NCI-H2029 (cell line): ENCODE results near the gene TAF6.

Experiments used
- DNase-seq: peaks from one replicate; lab custom pipeline; 2025; lab: John Stamatoyannopoulos, UW

The TAF6 gene

DNA sequence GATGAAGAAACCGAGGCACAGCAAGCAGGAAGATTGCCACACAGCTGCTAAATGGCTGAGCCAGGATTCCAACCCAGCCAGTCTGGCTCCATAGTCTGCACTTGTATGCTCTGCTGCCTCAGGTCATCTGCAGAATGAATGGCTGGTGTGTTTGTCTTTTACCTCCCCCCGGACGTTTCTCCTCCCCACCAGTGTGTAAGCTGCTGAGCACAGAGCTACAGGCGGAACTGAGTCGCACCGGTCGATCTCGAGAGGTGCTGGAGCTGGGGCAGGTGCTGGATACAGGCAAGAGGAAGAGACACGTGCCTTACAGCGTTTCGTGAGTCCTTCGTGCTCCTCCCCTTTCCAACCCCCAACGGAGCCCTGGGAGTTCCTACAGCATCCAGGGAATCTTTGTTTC lies 2.9 kb upstream of the TAF6 start:
- DNase-seq = peak; percentile 98

DNA sequence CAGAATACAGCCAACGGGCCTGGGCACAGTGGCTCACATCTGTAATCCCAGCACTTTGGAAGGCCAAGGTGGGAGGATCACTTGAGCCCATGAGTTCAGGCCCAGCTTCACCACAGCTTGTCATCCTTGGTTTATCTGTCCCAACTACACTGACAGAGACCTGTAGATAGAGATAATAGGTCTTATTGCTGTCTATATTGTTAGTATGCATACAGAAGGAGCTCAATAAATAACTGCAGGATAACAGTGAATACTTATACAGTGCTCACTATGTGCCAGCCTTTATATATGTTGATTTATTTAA lies 1.5 kb upstream of the TAF6 start:
- no peak for DNase-seq

DNA sequence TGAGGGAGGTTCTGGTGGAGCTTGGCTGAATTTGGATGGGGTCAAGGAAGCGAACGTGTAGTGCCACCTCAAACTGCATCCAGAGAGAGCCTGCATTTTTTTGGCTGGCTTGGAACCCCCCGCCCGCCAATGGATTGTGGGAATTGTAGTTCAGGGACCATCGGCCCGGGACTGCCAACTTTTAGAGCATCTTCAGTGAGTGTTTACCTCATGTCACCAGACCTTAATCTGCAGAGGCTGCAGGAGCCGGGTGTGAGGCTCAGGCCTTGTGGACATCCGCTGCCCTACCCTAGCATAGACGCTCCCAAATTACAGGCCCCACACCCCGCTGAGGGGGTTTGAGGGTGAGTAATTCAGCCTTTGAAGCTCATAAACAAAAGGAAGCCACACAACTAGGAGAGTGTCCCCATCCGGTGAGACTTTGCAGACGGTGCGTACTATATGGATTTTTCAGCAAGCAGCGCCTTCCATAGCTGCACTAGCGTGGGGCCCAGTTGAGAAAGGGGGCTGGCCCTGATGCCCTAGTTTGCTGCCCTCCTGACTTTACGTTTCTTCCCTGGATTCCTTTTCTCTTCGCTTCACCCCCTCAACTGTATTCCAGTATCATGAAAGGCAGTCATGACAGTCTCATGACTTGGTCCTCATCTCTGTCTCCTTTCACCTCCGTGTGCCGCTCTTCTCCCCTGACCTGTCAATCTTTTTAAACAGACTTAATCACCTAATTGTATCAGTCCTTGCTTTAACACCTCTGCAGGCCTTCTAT lies 993 bp upstream of the TAF6 start:
- peak; percentile 23 for DNase-seq

DNA sequence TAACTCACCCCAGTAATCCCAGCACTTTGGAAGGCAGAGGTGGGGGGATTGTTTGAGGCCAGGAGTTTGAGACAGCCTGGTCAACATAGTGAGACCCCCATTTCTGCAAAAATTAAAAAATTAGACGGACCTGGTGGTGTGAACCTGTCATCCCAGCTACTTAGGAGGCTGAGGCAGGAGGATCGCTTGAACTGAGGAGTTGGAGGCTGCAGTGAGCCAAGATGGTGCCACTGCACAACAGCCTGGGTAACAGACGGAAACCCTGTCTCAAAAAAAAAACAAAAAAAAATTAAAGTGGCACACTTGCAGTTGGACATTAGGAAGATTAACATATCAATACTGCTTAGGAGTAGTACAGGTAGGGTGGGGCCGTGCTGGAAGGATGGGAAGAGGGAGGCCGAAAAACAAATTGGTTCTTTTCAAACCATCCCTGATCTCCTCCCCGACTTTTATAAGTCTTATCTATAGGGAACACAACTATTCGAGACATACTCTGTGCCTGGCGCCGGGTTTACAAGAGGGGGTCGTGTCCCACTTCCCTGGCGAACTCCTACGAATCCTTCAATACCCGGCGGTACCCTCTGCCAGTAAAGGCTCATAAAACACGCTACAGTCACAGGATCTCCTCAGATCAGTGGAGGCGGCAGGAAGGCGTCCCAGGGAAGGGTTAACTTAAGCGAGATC lies 628 bp downstream of the TAF6 start:
- DNase-seq = no peak

DNA sequence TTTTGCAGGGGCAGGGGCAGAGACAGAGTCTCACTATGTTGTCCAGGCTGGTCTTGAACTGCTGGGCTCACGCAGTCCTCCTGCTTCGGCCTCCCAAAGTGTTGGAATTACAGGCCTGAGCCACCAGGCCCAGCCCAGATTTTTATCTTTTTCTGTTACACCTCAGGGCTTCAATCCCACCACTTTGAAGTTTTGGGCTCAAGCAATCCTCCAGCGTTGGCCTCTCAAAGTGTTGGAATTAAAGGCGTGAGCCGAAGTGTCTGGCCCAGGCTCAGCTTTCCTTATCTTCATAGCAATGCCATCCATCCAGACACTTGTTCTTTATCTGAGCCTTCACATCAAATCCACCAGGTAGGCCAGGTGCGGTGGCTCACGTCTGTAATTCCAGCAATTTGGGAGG lies 4.1 kb downstream of the TAF6 start:
- no peak for DNase-seq

DNA sequence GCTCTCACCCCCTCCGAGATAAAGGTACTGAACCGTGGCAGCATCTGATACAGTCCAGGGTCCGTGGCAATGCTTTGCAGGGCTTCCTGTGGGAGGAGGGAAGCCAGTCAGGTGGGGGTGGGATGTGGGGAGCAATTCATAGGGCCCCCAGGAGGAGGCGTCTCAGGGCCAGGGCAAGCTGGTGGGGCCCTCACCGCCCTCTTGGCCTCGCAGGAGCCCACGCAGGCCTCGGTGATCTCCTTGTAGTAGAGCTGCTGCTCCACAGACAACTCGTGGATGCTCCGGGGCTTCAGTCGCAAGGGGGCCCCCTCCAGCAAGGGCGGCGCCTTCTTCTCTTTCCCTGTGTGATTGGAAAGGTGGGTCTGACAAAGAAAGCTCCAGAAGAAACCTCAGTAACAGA lies 7.2 kb downstream of the TAF6 start:
- DNase-seq = no peak

DNA sequence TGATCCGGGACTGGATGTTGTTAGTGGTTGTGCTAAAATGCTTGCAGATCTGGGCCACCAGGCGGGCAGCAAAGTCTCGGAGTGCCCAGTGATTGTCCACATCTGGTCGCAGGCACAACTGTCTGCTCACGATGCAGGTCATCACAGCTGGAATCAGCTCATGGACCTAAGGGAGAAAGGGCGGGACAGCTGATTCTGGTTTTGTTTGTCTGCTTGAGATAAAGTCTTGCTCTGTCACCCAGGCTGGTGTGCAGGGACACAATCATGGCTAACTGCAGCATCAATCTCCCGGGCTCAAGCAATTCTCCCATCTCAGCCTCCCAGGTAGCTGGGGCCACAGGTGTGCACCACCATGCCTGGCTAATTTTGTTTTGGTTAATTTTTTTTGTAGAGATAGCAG lies 8.0 kb downstream of the TAF6 start:
- DNase-seq = no peak

DNA sequence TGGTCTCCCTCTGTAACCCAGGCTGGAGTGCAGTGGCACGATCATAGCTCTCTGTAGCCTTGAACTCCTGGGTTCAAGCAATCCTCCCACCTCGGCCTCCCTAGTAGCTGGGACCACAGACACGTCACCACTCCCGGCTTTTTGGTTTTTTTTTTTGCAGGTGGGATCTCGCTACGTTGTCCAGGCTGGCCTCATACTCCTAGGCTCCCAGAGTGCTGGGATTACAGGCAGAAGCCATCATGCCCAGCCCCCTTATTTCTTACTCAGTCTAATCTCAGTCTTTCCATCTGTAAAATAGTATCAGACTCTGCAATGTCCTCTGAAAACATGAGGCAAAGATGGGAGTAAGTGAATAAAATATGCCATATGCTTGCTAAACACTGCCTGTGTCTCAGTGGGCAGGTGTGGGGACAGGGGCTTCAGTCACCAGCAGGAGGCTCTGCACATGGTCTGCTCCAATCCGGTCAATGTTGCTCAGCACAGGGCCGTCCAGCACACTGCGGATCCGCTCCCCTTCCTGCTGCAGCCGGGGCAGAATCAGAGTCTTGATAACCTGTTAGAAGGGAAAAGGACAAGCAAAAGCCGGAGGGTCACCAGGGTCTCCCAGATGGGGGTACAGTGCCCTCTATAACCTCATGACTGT lies 9.5 kb downstream of the TAF6 start:
- no peak for DNase-seq

DNA sequence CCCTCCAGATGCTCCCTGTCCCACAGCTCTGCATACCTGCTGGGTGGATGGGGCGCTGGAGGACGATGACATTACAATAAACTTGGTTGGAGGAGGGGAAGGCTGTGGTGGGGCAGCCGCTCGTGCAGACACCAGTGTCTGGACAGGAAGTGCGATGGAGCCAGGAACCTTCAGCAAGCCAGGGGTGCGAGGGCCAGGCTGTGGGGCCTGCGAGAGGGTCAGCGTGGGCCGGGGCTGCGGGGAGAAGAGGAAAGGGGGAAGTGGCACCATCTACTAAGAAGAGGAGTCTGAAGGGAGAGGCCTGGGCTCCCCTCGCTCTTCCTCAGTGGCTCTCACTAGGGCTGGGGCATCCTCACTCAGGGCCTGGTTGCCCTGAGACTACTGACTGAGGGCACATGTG lies 11.3 kb downstream of the TAF6 start:
- DNase-seq = no peak

DNA sequence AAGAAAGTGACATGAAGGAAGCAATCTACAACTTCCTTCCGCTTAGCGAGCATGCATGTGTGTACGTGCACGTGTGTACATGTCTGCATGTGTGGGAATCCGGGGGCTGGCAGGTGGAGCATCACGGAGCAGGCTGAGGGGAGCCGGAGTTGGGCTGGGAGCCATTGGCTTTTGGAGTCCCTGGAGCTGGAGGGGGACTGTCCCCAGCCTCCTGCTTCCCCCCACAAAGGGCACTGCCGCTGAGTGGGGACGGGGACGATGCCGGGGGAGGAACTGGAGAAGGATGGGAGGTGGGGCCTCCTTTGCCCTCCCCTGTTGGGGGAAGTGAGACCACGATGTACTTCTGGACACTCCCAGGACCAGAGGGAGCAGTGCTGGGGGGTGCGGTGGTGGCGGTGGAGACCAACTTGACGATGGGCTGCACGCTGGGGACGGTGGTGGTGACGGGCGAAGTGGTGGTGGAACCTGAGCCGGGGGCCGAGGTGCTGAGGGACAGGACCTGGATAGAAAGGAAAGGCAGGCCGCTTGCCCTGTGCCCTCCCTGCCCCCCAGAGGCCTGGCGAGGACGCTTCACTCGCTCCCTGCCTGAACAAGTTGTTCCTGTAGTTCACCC lies 11.9 kb downstream of the TAF6 start:
- DNase-seq = no peak

DNA sequence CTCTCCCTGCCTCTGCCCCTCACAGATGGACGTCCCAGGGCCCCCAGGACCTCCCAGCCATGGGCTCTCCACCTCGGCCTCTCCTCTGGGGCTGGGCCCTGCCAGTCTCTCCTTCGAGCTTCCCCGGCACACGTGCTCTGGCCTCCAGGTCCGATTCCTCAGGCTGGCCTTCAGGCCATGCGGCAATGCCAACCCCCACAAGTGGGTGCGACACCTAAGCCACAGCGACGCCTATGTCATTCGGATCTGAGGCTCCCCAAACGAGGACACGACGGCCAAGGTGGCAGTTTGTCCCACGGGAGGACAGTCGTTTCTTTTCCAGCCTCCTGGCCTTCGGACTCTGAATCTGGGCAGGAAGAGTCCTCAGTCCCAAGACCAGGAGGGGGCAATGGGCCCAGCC lies 12.5 kb downstream of the TAF6 start:
- no peak for DNase-seq

DNA sequence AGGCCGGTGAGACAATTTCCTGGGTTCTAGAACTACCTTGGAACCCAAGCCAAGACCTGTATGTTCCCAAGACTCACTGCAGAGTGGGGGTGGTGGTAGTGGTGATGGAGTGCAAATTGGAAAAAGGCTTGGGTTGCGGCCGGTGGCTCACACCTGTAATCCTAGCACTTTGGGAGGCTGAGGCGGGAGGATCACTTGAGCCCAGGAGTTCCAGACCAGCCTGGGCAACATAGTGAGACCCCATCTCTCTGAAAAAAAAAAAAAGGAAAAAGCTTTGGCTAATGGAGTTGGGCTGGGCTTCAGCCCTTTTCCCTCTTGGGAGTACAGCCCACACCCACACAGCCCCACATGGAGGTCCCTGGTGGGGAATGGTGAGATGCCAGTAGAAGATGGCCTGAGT lies 13.6 kb downstream of the TAF6 start:
- no peak for DNase-seq

DNA sequence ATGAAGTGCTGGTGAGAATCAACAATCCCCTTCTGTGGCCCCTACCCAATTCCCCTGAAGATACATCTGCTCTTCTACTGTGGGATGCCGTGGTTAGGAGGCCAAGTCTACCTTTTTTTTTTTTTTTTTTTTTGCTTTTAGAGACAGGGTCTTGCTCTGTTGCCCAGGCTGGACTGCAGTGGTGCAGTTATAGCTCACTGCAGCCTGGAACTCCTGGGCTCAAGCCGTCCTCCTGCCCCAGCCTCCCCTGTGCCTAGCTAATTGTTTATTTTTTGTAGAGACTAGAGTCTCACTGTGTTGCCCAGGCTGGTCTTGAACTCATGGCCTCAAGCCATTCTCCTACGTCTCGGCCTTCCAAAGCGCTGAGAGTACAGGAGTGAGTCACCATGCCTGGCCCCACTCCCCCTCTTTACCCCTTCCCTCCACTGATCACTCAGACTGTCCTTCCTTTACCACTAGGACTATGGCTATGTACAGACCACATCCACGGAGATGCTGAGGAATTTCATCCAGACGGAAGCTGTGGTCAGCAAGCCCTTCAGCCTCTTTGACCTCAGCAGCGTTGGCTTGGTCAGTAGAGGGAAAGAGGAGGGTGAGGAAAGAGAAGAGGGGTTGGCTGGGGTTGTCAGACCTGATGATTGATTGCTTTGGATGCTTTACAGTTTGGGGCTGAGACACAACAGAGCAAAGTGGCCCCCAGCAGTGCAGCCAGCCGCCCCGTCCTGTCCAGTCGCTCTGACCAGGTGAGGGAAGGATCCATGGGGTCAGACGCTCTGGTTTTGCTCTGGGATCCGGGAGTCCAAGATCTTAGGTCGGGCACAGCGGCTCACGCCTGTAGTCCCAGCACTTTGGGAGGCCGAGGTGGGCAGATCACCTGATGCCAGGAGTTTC lies 16.0 kb downstream of the TAF6 start:
- no peak for DNase-seq

DNA sequence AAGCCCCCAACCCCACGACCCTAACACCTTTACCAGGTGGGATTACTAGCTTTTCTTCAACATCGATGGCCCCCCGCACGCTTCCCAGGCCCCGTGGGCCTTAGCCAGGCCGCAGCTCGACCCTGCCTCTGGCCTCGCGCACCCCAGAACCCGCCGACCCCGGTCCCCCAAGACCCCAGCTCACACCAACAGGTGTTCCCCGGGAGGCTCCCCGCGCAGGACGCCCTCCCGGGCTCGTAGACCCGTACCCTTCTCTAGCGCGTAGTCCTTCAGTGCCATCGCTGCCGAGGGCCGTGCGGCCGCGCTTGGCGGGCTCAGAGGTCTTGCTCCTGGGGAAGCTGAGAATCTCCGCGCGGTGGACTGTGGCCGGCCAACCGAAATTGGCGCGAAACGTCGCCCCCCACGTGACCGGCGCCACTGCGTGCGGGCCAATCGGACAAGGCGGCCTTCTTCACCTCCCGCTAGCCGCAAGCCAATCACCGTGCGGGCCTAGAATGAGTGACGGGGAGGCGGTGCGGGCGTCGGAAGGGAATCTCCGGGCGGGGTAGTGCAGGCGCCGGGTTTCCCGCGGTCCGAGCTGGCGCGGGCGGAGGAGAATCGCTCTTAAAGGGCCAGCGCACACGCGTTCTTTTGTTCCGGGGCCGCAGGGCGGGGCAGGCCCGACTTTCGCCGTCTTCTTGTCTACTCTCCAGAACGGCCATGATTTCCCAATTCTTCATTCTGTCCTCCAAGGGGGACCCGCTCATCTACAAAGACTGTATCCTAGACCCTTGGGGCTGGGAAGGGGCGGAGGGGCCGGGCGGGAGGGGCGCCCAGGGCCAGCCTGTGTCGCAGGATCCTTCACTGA lies 17.9 kb downstream of the TAF6 start, which contains the start of the genes AP4M1 and MCM7:
Gene AP4M1, plus strand, starts transcription at position 628 of the 847 bp plus-strand sequence. Its CDS starts 72 bp downstream, at position 700.
Gene MCM7, minus strand, starts transcription at position 382 of the 847 bp plus-strand sequence. Its CDS starts 103 bp downstream, at position 279.
- DNase-seq = peak; percentile 98

DNA sequence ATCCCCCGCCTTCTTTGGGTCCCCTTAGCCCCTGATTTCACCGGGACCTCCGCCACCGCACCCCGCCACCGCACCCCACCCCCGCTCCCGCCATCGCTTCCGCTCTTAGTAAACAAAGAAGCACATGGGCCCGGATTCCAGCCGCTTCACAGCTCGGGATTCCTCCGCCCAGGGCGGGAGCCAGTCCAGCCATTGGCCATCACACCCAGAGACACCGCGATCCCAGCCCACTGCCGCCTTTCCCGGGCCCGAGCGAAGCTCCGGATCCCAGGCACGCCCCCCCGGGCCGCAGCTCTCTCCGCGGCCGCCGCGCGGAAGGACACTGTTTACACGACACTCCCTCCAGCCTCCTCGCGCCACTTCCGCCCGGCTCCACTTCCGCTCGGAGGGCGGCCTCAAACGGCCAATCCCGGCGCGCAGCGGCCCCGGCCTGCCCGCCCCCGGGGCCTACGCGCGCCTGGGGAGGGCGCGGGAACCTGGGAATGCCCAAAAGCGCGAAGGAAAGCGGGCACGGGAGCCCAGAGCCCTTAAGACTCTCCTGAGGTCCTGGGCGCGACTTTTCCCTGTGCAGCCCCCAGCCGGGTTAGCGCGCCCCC lies 18.6 kb downstream of the TAF6 start:
- DNase-seq = peak; percentile 99

DNA sequence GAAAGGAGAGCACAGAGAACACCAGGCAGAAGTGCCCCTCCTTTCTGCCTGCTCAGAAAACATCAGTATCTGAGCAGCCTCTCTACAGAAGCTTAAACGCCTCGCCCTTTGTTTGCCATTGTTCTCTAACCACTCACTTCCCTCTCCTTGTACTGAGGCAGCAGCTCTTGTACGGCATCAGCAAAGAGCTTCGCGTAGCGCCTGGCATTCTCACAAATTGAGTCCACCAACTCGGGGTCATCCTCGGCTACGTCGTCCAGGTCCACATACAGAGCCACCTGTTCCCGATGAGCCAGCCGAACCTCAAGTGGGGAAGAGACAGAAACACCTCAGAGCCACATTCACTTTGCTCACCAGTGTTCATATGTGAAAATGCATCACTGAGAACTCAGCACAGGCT lies 19.7 kb downstream of the TAF6 start:
- DNase-seq = no peak

DNA sequence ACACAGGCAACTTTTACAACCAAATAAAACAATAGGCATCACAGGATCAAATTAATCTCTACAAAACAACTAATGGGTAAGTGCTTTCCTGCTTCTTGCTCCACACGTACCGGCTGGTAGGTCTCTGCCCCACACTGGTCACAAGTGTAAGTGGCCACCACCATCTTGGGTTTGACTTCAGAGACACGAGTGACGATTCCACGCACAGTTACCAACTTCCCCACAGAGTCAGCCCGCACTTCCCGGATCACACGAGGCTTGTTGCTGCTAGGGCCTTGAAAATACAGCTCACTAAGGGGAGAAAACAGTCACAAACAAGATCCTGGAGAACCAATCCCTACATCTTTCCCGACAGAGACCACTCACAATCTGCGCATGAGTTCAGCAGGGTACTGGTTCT lies 20.2 kb downstream of the TAF6 start:
- DNase-seq = no peak

DNA sequence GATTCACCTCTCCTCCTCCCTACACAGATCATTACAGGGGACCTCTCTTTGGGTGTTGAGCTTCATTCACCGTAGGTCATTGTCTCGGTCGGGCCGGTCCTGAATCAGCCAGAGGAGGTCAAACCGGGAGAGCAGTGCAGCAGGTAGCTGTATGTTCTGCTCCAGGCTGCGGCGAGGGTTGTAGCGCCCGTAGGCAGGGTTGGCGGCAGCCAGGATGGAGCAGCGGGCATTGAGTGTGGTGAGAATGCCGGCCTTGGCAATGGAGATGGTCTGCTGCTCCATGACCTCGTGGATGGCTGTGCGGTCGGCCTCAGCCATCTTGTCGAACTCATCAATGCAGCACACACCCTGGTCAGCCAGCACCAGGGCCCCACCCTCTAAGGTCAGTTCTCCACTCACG lies 23.5 kb downstream of the TAF6 start:
- no peak for DNase-seq

DNA sequence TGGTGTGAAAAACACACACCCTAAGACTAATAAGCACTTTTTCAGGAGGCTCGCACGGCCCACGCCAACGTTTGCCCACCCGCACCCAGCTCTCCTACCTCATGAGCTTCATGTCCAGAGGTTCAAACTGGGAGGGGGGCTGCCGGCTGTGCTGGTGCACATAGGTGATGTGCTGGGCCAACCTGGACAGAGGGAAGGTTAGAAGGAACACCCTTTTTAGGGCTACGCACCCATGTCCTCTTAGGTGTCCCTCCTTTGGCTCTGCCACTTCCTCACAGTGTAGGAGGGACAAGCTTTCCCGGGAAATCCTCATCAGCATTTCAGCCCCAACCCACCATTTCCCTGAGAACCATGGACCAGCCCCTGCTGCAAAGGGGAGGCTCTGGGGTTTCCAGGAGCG lies 23.9 kb downstream of the TAF6 start:
- no peak for DNase-seq

DNA sequence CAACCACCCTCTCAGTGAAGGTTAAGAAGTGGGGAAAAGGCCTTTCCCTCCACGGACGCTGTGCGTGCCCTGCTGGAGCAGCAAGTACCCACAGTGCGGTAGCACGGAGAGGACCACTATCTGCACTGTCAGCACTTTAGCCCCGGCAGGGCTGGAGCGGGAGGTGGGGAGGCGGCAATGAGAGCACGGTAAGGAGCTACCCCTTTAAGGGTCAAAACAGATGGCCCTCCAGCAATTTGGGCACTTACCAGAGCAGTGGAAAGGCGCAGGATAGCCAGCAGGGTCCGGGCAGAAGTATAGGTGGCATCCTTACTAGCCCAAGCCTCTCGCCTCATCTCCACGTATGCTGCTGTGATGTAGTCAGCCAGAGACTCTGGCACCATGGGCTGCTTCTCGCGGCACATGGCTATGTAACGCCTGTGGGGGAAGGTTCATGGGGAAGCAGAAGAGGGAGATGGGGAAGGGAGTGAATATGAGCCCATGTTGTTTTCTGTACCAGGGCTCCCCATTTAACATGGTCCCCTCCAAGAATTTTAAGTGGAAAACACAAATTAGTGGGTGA lies 25.2 kb downstream of the TAF6 start:
- no peak for DNase-seq
